Mucosa of rectum (tissue), 2 donors: ENCODE measurements around the gene CEP78.
"Not testable (repeated sequence)": the region's sequence is repeated elsewhere in the genome, so short reads cannot be mapped to it uniquely, and the experiment has no call there.

Source experiments
- H3K27ac ChIP-seq, 2 donors: one replicate each; pipeline ENCODE4 v1.7.0; 2013; ENCODE audit warnings: inconsistent platforms in 2 of 2, low read depth in 2 of 2, low read length in 2 of 2
- H3K27me3 ChIP-seq, 2 donors: one replicate each; pipeline ENCODE4 v1.7.0; 2013; ENCODE audit warnings: low read length in 2 of 2; ENCODE audit not compliant: control insufficient read depth in 2 of 2, insufficient read depth in 2 of 2
- H3K36me3 ChIP-seq, 2 donors: one replicate each; pipeline ENCODE4 v1.7.0; 2013; ENCODE audit warnings: low read length in 2 of 2; ENCODE audit not compliant: control insufficient read depth in 2 of 2, insufficient read depth in 2 of 2
- H3K4me1 ChIP-seq, 2 donors: one replicate each; pipeline ENCODE4 v1.7.0; 2013; ENCODE audit warnings: low read length in 2 of 2, mild to moderate bottlenecking in 1 of 2; ENCODE audit not compliant: control insufficient read depth in 2 of 2, insufficient read depth in 2 of 2
- H3K4me3 ChIP-seq, 2 donors: one replicate each; pipeline ENCODE4 v1.7.0; 2013; ENCODE audit warnings: low read length in 2 of 2
- H3K9ac ChIP-seq, 2 donors: one replicate each; pipeline ENCODE4 v1.7.0; 2013; ENCODE audit warnings: low read length in 2 of 2, low read depth in 1 of 2, mild to moderate bottlenecking in 1 of 2
- H3K9me3 ChIP-seq, 2 donors: one replicate each; pipeline ENCODE4 v1.7.0; 2013; ENCODE audit warnings: low read length in 2 of 2; ENCODE audit not compliant: control insufficient read depth in 2 of 2
- donor health status: healthy.
- donor health status: Normal muscosa, but diverticular disease.

Gene CEP78

GRCh38 chr9:78209127-78209526, 26.7 kb upstream of the CEP78 start:
- H3K36me3 ChIP-seq, result no peaks in the 10 kb centered on the region
- no peaks in the 10 kb centered on the region for H3K9me3 ChIP-seq
- no peak overlapping the region for H3K9ac ChIP-seq
- H3K4me3 ChIP-seq, result no peak overlapping the region
- no peaks in the 10 kb centered on the region for H3K4me1 ChIP-seq
- H3K27me3 ChIP-seq, result no peaks in the 10 kb centered on the region
- H3K27ac ChIP-seq, result no peak overlapping the region

DNA sequence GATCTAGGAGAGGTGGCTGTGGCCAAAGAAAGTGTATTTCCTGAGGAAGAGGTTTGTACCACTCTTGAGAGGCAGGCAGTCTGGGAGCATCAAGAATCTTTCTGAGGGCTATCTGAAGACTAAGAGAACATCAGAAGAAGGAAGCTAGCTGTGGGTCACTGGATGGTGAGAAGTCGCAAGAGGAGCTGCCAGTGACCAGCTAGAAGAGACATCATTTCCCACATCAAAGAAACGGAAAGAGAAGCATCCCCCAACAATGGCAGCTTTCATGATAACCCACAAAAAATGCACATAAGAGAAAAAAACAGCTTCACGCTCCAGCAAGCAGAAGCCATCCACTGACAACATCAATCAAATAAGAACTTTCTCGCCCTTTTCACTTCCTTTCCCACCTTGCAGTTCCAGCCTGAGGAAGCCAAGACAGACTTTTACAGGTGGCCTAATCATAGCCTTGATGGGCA, 25.0 kb upstream of the CEP78 start:
- H3K4me3 ChIP-seq, result no peak overlapping the region
- H3K27me3 ChIP-seq, result no peaks in the 10 kb centered on the region
- H3K4me1 ChIP-seq, result no peaks in the 10 kb centered on the region
- H3K9me3 ChIP-seq, result no peaks in the 10 kb centered on the region
- H3K36me3 ChIP-seq, result no peaks in the 10 kb centered on the region
- no peak overlapping the region for H3K27ac ChIP-seq
- H3K9ac ChIP-seq, result no peak overlapping the region

DNA sequence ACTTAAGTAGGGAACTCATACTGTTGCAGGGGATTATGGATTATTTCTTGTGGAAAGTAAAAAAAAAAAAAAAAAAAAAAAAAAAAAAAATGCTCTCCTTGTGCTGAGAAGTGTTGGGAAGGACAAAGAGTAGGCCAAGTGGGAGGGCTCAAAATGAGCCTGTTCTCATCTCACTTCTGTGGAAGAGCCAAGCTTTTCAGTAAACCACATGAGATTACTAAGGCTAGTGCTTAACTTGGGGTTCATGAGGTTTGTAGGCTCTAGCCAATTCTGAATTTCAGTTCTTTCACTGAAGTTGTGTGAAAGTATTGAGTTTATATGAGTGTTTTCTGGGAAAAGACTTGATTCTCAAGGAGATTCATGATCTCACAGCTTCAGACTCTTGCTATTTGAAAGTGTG, 23.0 kb upstream of the CEP78 start:
- no peak overlapping the region for H3K9ac ChIP-seq
- H3K27me3 ChIP-seq, result no peaks in the 10 kb centered on the region

DNA sequence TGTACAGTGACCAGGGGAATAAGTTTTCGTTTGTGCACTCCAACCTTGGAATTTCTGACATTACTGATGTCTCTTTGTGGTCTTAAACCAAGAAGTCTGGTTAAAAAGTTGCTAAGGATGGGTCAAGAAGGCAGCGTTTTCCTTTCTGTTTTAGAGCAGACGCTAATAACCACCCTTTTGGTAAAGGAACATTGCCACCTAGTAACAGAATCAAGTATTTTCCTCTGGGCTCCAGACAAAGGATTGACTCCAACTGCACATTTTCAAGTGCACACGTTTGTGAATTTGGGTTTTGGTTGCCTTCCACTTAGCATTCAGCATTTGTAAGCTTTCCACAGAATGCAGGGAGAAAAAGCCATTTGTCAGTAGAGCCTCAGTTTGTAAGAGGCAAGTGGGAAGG, 22.2 kb upstream of the CEP78 start:
- no peaks in the 10 kb centered on the region for H3K4me1 ChIP-seq
- no peaks in the 10 kb centered on the region for H3K9me3 ChIP-seq
- H3K36me3 ChIP-seq, result no peaks in the 10 kb centered on the region
- no peak overlapping the region for H3K9ac ChIP-seq
- H3K27ac ChIP-seq, result no peak overlapping the region
- no peak overlapping the region for H3K4me3 ChIP-seq
- no peaks in the 10 kb centered on the region for H3K27me3 ChIP-seq

More for the DNA sequence above, 23.0 kb upstream of the CEP78 start:
- H3K4me1 ChIP-seq, result no peaks in the 10 kb centered on the region
- no peak overlapping the region for H3K4me3 ChIP-seq
- no peaks in the 10 kb centered on the region for H3K36me3 ChIP-seq
- no peak overlapping the region for H3K27ac ChIP-seq
- no peaks in the 10 kb centered on the region for H3K9me3 ChIP-seq

- Histone ChIP-seq H3K9me3 (no peaks in the 10 kb centered on the region), H3K36me3 (no peaks in the 10 kb centered on the region), H3K27me3 (no peaks in the 10 kb centered on the region), H3K9ac (no peak overlapping the region), H3K4me3 (no peak overlapping the region), H3K27ac (no peak overlapping the region), H3K4me1 (no peaks in the 10 kb centered on the region)
Measured at GRCh38 chr9:78214492-78214891, 21.4 kb upstream of the CEP78 start.

DNA sequence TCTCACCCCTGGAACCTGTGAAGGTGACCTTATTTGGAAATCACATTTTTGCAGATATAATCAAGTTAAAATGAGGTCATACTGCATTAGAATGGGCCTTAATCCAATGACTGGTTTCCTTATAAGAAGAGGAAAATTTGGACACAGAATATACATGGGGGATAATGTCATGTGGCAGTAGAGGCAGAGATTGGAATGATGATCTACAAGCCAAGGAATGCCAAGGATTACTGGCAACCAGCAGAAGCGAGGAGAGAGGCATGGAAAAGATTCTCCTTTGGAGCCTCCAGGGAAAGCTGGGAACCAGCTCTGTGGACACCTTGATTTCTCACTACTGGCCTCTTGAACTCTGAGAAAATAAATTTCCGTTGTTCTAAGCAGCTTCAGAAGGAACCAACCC, 20.2 kb upstream of the CEP78 start:
- Histone ChIP-seq H3K9me3 (no peaks in the 10 kb centered on the region), H3K36me3 (no peaks in the 10 kb centered on the region), H3K27ac (no peak overlapping the region), H3K4me3 (no peak overlapping the region), H3K27me3 (no peaks in the 10 kb centered on the region), H3K4me1 (no peaks in the 10 kb centered on the region), H3K9ac (no peak overlapping the region)

GRCh38 chr9:78218890-78219289, 17.0 kb upstream of the CEP78 start:
- Histone ChIP-seq H3K9ac (no peak overlapping the region), H3K9me3 (no peaks in the 10 kb centered on the region), H3K36me3 (no peaks in the 10 kb centered on the region), H3K27ac (no peak overlapping the region), H3K27me3 (no peaks in the 10 kb centered on the region), H3K4me1 (no peaks in the 10 kb centered on the region), H3K4me3 (no peak overlapping the region)

- H3K27ac ChIP-seq, result no peak overlapping the region
- H3K4me1 ChIP-seq, result no peaks in the 10 kb centered on the region
- no peaks in the 10 kb centered on the region for H3K36me3 ChIP-seq
- no peak overlapping the region for H3K4me3 ChIP-seq
- no peaks in the 10 kb centered on the region for H3K9me3 ChIP-seq
- no peaks in the 10 kb centered on the region for H3K27me3 ChIP-seq
- H3K9ac ChIP-seq, result no peak overlapping the region
Measured at GRCh38 chr9:78221425-78221824, 14.4 kb upstream of the CEP78 start.

- not testable (repeated sequence) for H3K36me3 ChIP-seq, H3K27ac ChIP-seq, H3K9me3 ChIP-seq
Measured at GRCh38 chr9:78221841-78222240, 14.0 kb upstream of the CEP78 start.

DNA sequence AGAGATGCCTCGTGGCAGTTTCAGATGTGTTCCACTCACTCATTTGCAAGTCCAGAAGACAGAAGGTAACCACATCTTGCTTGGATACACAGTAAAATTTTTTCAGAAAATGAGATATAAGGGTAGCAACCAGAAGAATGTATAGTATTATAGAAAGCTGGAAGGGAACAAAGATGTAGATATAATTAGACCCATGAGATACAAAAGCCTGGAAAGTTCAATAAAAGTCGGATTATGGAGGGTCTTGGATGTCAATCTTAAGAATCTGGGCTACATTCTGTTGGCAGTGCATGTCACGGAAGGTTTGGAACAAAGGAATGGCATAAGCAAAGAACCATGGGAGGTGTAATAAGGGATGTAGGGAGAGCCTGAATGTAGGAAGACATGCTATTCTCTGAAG, 5.1 kb upstream of the CEP78 start:
- H3K4me1 ChIP-seq, result no peaks in the 10 kb centered on the region
- H3K9ac ChIP-seq, result no peak overlapping the region
- no peaks in the 10 kb centered on the region for H3K27me3 ChIP-seq
- H3K9me3 ChIP-seq, result no peaks in the 10 kb centered on the region
- H3K36me3 ChIP-seq, result no peaks in the 10 kb centered on the region
- no peak overlapping the region for H3K27ac ChIP-seq
- H3K4me3 ChIP-seq, result no peak overlapping the region

More at GRCh38 chr9:78221841-78222240, 14.0 kb upstream of the CEP78 start:
- H3K27me3 ChIP-seq, H3K4me1 ChIP-seq, H3K9ac ChIP-seq, H3K4me3 ChIP-seq: not testable (repeated sequence)

DNA sequence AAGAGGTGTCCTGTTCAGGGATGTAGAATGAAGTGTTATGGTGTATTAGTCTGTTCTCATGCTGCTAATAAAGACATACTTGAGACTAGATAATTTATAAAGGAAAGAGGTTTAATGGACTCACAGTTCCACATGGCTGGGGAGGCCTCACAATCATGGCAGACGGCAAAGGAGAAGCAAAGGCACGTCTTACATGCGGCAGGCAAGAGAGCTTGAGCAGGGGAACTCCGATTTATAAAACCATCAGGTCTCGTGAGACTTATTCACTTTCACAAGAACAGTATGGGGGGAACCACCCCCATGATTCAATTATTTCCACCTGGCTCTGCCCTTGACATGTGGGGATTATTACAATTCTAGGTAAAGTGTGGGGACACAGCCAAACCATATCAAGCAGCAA, 3.4 kb upstream of the CEP78 start:
- not testable (repeated sequence) for H3K4me3 ChIP-seq, H3K4me1 ChIP-seq, H3K27me3 ChIP-seq, H3K36me3 ChIP-seq, H3K9ac ChIP-seq, H3K27ac ChIP-seq, H3K9me3 ChIP-seq
